ENCODE results near the gene GHRL.

GHRL gene

GRCh38 chr3:10284496-10284895 is 8.3 kb downstream of the GHRL start:
- no peak for DNase-seq (ENCODE audit: extremely low read depth, insufficient read length)
- no peak for TF ChIP-seq CTCF (IDR thresholded peaks at IDR 0.05; ENCODE audit: insufficient read depth, low read length, poor library complexity, severe bottlenecking)
- Histone ChIP-seq H3K36me3 (ENCODE audit: control insufficient read depth, insufficient read depth, low read length) (peaks cover 26% of the 10 kb centered on the region), H3K4me3 (replicated peaks; ENCODE audit: low read depth, low read length) (no peak overlapping the region), H3K27me3 (replicated peaks; ENCODE audit: control insufficient read depth, insufficient read depth, low read length) (no peaks in the 10 kb centered on the region)

GRCh38 chr3:10283638-10284037 is 9.1 kb downstream of the GHRL start:
- peaks cover 27% of the 10 kb centered on the region for H3K36me3 ChIP-seq (ENCODE audit: control insufficient read depth, insufficient read depth, low read length)
- DNase-seq (ENCODE audit: extremely low read depth, insufficient read length) = no peak
- no peak for TF ChIP-seq CTCF (IDR thresholded peaks at IDR 0.05; ENCODE audit: insufficient read depth, low read length, poor library complexity, severe bottlenecking)
- no peaks in the 10 kb centered on the region for H3K27me3 ChIP-seq (replicated peaks; ENCODE audit: control insufficient read depth, insufficient read depth, low read length)
- no peak overlapping the region for H3K4me3 ChIP-seq (replicated peaks; ENCODE audit: low read depth, low read length)

GRCh38 chr3:10281951-10282350 is 10.8 kb downstream of the GHRL start:
- peaks cover 24% of the 10 kb centered on the region for H3K36me3 ChIP-seq (ENCODE audit: control insufficient read depth, insufficient read depth, low read length)

GRCh38 chr3:10280571-10280970 is 12.2 kb downstream of the GHRL start:
- DNase-seq (ENCODE audit: extremely low read depth, insufficient read length) = no peak
- peaks cover 30% of the 10 kb centered on the region for H3K36me3 ChIP-seq (ENCODE audit: control insufficient read depth, insufficient read depth, low read length)
- no peak for TF ChIP-seq CTCF (IDR thresholded peaks at IDR 0.05; ENCODE audit: insufficient read depth, low read length, poor library complexity, severe bottlenecking)
- no peaks in the 10 kb centered on the region for H3K27me3 ChIP-seq (replicated peaks; ENCODE audit: control insufficient read depth, insufficient read depth, low read length)
- H3K4me3 ChIP-seq (replicated peaks; ENCODE audit: low read depth, low read length) = no peak overlapping the region

More at GRCh38 chr3:10281951-10282350, 10.8 kb downstream of the GHRL start:
- TF ChIP-seq CTCF (IDR thresholded peaks at IDR 0.05; ENCODE audit: insufficient read depth, low read length, poor library complexity, severe bottlenecking) = no peak
- Histone ChIP-seq H3K27me3 (replicated peaks; ENCODE audit: control insufficient read depth, insufficient read depth, low read length) (no peaks in the 10 kb centered on the region), H3K4me3 (replicated peaks; ENCODE audit: low read depth, low read length) (no peak overlapping the region)
- no peak for DNase-seq (ENCODE audit: extremely low read depth, insufficient read length)

- H3K27me3 ChIP-seq (replicated peaks; ENCODE audit: control insufficient read depth, insufficient read depth, low read length) = no peaks in the 10 kb centered on the region
- TF ChIP-seq CTCF (IDR thresholded peaks at IDR 0.05; ENCODE audit: insufficient read depth, low read length, poor library complexity, severe bottlenecking) = peak; percentile 20
- DNase-seq (ENCODE audit: extremely low read depth, insufficient read length) = no peak
- H3K36me3 ChIP-seq (ENCODE audit: control insufficient read depth, insufficient read depth, low read length) = peaks cover 30% of the 10 kb centered on the region
- H3K4me3 ChIP-seq (replicated peaks; ENCODE audit: low read depth, low read length) = no peak overlapping the region
Observed at GRCh38 chr3:10280177-10280529, 12.6 kb downstream of the GHRL start.

Data from GM06990 (cell line).